NCI-H2227 (cell line): ENCODE measurements around the gene HOMER1.
"Not testable (repeated sequence)": the region's sequence is repeated elsewhere in the genome, so short reads cannot be mapped to it uniquely, and the experiment has no call there.

Source experiments
- DNase-seq: peaks from one replicate; lab custom pipeline; 2025; ENCODE audit not compliant: unreplicated experiment; lab: John Stamatoyannopoulos, UW

HOMER1 gene

DNA sequence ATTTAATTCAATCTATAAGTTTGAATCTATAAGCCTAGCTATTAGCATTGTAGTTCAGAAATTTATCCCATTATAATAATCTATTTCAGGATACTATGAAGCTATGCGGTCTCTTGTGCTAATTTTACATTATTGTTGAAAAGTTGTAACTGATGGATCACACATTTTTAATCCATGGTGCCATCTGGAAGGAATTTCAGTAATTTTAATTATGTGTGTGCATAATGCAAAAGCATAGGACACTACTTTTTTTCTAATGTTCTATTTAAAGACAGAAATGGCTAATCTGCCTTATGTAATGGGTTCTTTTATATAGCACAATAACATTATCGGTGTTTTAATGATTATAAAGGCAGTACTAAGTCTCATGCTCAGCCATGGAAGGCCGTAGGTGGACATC, 90.6 kb downstream of the HOMER1 start:
- no peak for DNase-seq

DNA sequence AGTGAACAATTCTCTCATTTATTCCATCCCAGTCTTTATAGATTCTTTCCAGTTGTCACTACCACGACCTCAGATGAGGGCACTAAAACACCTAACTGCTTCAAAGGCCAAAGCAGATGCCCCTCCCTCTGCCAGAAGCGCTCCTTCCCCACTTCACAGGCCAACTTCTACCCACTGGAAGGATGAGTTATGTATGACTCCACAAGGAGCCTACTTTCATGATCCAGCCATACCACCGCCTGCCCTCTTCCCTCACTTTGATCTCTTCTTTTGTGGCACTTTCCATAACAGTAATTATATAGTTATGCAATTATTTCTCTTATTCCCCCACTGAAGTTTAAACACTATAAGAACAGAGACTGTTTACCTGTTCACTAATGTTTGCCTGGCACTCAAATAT, 93.7 kb downstream of the HOMER1 start:
- DNase-seq, result no peak

DNA sequence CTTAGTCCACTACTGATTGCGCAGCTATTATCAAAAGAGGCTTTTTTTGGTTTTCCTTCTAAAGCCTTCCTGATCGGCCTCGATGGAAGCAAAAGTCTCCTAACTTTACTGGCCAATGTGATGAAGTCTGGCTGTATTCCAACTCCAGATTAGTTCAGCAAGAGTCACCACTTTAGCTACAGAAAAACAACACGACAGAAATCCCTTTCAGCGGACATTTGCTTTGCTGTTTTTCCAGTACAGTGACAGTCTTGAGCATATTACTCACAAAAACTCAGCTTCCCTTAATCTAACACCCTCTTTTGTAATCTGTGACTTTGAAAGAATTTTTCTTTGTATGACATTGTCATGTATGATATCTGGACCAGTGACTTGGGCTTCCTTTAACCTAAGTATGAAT, 95.7 kb downstream of the HOMER1 start:
- no peak for DNase-seq

DNA sequence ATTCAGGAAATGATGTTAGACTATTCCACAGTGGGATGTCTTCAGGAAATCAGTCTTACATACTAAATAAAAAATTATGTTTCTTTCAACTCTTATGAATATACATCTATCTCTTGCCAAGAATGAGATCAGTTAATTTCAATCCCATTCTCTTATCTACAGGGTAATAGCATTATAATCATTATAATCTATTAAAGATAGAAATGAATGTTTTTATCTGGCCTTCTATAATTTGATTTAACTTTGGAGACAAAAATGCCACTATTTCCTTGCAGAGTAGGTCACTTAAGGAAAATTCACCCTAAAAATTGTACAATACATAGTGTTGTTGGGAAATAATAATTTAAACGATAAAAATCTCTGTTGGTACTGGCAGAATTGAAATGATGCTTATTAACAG, 96.4 kb downstream of the HOMER1 start:
- no peak for DNase-seq

DNA sequence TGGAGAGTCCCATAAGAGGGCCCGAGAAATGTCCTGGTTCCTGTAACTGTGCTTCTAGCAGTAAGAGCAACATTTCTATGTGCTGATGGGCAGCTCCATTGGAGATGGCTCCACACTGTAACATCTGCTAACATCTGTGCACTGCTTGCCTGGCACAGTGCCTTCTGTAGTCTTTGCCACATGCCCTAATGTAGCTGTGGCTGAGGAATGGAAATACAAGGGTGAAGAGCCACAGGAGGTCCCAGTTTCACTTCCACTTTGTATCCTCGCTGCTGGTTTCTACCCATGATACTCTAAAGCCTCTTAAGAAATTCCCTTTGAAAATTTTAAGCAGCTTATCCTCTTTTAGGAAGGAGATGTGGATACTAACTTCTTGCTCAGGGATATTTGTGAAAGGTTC, 97.4 kb downstream of the HOMER1 start:
- no peak for DNase-seq

DNA sequence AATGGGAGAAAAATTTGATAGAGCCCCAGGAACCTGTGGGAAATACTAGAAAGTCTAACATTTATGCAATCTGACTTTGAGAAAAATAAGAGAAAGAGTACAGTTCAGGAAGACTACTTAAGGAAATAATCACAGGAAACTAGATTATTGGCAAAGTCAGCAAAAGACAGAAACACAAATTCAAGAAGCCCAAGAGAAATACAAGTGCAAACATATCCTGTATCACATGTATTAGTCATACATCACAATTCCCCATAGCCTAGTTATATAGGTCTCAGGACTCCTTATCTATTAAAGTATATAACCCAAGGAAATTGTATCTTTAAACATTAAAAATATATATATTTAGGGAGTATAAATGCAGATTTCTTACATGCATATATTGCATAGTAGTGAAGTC, 100.8 kb downstream of the HOMER1 start:
- DNase-seq, result no peak

DNA sequence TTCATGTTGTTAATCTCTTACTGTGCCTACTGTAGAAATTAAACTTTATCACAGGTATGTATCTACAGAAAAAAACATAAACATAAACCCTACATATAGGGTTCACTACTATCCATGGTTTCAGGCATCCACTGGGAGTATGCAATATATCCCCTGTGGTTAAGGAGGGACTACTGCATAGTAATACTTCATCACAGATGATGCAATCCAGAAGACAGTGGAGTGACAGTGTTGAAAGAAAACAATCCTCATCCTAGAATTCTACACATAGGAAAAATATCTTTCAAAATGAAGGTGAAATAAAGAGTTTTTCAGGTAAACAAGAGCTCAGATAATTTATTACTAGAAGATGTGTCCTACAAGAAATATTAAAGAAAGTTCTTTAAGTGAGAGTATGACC, 105.9 kb downstream of the HOMER1 start:
- DNase-seq, result no peak

DNA sequence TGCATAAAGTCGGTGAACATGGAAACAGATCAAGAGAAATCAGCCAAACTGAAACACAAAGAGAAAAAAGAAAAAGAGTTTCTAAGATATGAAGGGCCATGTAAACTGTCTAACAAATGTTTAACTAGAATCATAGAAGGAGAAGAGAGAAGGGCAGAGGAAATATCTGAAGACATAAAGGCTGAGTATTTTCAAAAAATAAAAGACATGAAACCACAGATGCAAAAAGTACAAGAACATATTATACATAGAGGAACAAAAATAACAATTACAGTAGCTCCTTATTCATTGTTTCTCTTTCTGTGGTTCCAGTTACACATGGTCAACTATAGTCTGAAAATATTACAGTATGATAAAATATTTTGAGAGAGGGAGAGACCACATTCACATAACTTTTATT, 106.3 kb downstream of the HOMER1 start:
- DNase-seq, result no peak

DNA sequence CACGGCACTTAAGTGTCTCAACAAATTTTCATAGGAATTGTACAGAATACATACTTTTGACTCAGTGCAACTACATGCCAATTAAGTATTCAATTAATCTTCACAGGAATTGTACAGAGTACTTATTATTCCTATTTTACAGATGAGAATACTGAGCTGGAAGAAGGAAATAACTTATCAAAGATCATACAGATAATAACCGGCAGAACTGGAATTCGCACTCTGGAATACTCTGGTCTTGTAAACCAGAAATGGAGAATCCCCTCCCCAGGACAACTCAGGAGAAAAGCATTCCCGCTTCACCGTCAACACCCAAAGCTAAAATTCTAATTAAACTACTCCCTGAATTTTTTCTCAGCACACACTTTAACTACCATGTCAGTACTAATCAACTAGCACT, 112.7 kb downstream of the HOMER1 start:
- no peak for DNase-seq

DNA sequence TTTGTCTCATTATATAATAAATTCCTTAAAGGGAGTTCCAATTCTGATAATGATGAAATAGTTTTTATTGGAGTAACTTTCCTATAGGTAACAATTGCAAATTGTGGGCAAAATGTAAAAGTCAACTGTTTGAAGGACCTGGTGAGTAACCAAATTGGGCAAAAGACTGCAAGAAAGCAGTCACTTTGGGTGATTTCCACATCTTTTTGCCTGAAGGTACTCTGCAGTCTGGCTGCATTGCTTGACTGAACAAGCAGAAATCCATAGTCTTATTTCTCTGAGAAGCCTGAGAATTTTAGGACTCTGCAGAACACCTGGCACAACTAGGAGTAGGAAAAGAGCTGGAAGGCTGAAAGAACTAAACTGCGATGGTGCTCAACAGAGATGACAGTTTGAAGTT, 114.9 kb downstream of the HOMER1 start:
- DNase-seq, result no peak

DNA sequence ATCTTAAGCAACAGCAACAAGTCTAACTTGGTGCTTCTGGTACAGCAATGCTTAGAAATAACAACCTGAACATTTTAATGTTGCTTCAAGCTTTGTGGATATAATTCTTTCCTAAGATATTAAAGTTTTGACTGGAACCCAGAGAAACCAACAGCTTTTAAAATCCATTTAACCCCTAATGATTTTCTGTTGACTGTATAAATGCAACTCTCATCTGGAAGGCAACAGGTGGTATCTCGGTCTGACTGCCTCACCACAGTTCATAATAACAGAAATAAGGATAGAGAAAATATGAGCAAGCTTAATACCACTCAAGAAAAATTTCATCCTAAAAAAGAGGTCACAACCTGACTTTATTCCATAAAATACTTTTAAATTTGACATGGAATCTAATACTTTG, 116.9 kb downstream of the HOMER1 start:
- DNase-seq, result no peak

DNA sequence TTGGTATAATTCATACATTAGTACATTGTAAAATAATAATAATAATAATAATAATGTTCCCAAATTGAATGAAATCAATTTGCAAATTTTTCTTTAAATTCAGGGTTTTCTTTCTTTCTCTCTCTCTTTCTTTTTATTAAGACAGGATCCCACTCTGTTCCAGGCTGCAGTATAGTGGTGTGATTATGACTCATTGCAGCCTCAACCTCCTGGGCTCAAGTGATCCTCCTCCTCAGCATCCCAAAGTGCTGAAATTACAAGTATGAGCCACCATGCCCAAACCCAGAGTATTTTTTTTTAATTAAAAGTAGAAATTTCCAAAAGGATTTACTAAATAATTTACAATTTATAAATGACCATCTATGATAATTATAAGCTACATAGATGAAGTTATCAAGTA, 117.7 kb downstream of the HOMER1 start:
- no peak for DNase-seq

DNA sequence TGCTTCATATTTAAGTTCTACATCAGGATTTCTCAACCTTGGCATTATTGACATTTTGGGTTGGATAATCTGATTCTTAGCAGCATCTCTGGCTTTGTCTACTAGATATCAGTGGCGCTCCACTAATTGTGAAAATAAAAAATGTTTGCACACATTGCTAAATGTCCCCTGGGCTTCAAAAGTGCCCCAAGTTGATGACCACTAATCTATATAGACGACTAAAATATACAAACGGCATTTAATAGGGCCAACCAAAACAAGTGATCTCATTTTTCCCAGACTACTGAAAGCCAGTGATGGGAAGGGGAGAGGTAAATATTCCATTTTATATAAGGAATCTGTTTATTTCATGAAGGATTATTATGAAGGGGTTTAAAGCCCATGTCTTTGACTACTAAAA, 118.6 kb downstream of the HOMER1 start:
- DNase-seq, result no peak

DNA sequence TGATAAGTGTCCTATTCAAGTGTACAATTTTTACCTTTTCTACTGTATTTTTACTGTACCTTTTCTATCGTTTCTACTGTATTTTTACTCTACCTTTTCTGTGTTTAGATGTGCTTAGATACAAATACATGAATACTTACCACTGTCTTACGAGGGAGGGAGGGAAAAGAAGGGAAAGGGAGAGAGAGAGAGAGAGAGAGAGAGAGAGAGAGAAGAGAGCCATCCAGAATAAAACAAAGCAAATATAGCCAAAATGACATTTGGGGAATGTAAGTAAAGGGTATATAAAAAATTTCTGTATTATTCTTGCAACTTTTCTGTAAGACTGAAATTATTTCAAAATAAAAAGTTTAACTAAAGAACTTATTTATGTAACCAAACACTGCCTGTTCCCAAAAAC, 121.2 kb downstream of the HOMER1 start:
- DNase-seq, result no peak

DNA sequence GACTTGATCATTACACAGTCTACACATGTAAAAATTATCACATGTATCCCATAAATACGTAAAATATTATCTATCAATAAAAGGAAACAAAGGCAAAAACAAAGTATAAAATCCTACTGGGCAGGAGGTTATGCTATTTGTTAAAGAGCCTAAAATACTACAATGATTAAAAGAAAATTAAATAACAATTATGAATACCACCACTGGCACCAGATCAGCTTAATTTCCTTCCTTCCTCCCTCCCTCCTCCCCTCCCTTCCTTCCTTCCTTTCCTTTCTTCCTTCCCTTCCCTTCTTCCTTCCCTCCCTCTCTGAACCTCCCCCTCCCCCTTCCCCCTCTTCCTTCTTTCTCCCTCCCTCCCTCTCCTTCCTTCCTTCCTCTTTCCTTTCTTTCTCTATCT, 127.3 kb downstream of the HOMER1 start:
- no peak for DNase-seq

DNA sequence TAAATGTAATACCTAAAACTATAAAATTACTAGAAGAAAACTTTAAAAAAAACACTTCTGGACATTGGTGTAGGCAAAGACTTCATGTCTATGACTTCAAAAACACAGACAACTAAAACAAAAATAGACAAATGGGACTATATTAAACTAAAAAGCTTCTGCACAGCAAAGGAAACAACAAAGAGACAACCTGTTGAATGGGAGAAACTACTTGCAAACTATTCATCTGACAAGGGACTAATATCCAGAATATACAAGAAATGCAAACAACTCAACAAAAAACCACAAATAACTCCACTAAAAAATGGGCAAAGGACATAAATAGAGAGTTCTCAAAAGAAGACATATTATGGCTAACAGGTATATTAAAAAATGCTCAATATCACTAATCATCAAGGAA, 128.8 kb downstream of the HOMER1 start:
- DNase-seq, result not testable (repeated sequence)

DNA sequence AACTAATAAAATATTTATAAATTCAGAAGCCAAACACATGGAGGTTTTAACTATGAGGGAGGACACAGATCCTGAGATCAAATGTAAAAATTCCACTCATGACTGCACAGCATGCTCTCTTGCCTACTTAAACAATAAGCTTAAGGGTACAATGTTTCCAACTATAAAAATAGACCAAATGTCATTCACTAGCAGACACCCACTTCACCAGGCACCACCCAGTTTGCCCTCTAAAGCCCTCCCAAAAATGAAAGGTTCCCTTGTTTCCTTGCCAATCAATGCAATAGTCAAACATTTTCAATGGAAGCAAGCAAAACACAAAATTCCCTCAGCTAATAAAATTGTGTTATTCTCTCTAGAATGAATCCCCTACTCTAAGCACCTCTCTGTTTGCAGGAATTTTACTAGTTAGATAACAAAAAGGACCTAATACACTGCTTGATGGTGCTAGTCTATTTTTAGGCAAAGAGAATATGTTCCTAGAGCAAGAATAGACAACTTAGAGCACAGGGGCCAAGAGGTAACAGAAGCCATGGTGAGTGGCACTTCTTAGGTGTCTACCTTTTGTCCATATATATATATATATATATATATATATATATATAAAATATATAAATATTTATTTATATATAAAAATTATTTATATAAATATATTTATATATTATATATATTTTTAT, 135.3 kb downstream of the HOMER1 start:
- no peak for DNase-seq

DNA sequence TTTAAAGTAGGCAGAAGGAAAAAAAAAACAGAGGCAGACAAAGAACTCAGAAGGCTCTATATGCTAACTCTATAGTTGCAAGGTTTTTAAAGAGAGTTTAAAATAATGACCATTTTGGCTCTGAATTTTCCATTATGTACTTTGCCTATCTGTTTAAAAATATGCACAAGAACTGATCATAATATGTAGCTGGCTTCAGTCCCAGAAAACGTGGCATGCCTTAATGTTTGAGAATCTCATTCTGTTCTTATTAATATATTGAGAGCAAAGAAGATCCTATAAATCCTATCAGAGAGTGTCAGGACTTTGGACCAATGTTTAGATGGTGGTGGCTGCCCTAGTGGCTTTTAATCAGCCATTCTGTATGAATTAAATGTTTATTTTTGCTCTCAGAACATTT, 156.5 kb downstream of the HOMER1 start:
- no peak for DNase-seq

DNA sequence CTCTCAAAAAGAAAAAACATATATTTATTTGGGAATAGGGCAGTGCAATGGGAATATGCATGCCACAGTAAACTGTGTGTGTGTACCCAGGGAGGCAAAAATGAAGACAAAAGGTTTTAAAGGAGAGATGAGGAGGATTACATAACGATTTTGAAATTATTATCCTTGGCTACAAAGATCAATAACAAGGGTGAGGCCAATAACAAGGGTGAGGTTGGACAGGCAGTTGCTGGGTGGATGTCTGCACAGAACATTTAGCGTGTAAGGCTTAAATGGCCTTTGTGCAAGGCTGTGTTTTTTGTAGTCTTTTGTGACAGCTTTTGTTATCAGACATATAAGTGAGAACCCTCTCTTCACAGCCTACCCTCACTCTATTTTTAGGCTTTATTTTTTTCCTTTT, 164.1 kb downstream of the HOMER1 start:
- DNase-seq, result no peak

DNA sequence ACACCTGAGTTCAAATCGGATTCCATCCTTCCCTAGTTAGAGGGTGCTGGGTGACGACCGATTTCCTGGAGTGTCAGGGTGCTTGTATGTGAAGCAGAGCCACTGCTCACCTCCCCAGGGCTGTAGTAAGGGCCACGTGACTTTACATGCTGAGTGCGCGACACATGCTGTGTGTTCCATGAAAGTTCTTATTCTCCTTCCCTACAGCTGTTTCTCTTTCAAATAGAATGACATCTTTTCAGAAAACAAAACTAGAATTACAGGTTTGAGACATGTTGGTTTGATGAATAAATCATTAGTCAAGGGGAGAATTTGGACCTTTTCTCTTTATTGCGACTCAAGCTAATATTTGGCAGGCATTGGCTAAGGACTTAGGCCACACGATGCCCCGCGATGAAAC, 164.9 kb downstream of the HOMER1 start:
- DNase-seq, result no peak

DNA sequence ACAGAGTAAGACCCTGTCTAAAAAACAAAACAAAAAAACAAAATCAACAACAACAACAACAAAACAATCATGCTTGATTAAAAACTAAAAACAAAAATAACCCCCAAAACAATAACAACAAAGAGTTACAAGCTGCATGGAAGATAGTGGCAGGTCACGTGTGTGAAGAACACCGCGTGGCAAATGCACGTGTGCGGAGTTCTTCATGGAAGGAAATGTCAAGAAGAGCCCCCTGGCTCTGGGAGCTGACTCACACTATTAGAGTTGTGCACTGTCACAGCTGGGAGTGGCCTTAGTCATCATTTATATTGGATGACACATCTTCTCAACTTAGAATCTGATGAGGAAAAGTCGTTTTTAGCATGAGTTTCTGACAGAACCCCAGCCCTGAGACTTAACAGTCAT, 167.5 kb downstream of the HOMER1 start:
- DNase-seq, result no peak

DNA sequence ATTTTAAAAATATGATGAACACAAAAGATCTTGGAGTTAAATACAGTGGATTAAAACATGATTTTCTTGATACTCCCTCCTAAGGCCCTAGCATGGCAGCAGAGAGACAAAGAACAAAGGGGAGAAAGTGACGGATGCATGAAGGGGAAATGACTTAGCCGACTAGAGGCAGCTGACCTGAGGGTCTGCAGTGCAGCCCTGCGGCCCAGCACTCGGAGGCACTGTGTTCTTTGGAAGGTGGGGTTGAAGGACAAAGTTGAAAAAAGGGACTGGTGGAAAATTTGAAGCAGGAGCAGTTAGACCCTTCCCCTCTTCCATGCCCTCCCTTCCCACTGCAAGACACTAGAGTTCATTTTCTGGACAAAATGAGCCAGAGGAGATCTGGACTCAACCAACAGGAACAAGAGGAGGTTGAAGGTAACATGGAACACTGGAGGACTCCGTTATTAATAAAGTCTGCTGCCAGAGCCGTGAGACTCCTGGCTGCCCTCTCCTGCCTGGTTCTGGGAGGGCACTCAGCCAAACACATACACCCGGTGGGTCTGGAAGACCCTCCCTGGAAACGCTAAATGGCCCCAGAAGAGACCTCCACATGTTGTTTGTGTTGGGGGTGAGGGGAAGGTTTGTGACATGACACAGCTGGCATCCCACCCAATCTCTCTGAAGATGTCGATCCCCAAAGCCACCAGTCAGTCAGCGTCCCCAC, 179.9 kb downstream of the HOMER1 start:
- DNase-seq, result no peak

DNA sequence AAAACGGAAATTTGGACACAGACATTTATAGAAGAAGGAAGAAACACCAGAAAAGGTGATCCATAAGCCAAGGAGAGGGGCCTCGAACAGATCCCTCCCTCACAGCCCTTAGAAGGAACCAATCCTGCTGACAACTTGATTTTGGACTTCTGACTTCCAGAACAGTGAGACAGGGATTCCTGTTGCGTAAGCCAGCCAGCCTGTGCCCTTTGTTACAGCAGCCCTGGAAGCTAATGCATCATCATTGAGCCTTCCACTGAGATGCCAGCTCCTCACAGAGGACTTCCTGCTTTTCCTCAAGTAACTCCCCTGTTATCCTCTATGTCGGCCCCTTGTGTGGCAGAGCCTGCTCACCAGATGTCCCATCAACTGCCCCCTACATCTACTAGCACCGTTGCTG, 183.9 kb downstream of the HOMER1 start:
- no peak for DNase-seq
